ENCODE results near the gene CYP21A2.
"Not testable (repeated sequence)": the region's sequence is repeated elsewhere in the genome, so short reads cannot be mapped to it uniquely, and the experiment has no call there.

Gene CYP21A2

DNA sequence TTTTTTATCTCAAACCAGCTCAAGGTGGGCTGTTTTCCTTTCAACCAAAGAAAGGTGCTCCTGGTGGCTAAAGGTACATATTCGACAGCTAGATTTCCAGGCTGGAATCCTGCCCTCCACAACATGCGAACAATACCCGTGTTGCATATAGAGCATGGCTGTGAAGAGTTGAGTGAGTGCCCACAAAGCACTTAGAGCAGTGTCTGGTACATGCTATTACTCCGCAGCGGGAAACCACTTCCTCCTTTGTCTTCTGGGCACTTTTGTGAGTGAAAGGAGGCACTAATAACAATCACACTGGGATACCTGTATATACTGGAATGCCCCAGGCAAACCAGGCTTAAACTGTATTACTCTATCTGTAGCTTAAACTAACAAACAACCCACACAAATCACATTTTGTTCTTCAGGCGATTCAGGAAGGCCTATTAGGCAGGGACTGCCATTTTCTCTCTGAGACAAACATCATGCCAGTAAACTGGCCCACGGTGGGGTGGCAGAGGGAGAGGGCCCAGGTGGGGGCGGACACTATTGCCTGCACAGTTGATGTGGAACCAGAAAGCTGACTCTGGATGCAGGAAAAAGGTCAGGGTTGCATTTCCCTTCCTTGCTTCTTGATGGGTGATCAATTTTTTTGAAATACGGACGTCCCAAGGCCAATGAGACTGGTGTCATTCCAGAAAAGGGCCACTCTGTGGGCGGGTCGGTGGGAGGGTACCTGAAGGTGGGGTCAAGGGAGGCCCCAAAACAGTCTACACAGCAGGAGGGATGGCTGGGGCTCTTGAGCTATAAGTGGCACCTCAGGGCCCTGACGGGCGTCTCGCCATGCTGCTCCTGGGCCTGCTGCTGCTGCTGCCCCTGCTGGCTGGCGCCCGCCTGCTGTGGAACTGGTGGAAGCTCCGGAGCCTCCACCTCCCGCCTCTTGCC, at the start of gene CYP21A2:
CYP21A2 (plus strand) TSS at position 818 of the 927 bp plus-strand sequence; CDS start at position 826, 8 bp downstream.
- not testable (repeated sequence) for H3K4me3 ChIP-seq (ENCODE audit: low read length); DNase-seq (ENCODE audit: low read depth)

DNA sequence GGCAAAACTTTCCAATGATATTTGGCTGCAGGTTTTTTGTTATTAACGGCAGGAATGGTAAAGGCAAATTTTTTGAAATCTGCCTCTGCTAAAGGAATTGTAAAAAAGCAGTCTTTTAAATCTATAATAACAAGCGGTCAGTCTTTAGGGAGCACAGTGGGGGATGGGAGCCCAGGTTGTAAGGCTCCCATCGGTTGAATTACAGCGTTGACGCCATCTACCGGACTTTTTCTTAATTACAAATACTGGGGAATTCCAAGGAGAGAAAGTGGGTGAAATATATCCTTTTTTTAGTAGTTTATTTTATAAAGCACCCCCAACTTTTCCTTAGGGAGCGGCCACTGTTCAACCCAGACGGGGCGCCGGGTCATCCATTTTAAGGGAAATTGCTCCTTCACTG, 48.9 kb upstream of the CYP21A2 start:
- DNase-seq (ENCODE audit: low read depth); H3K4me3 ChIP-seq (ENCODE audit: low read length): not testable (repeated sequence)

DNA sequence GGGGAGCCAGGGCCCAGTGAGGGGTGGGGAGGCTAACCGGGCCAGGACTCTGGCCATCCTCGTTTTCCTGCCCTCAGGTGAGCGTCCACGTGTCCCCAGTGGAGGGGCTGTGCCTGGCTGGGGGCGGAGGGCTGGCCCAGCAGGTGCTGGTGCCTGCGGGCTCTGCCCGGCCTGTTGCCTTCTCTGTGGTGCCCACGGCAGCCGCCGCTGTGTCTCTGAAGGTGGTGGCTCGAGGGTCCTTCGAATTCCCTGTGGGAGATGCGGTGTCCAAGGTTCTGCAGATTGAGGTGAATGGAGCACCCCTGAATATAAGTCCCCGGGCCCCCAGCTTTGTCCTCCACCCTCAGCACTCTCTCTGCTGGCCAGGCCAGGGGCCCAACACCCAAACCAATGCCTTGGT, 43.8 kb upstream of the CYP21A2 start:
- not testable (repeated sequence) for H3K4me3 ChIP-seq (ENCODE audit: low read length); DNase-seq (ENCODE audit: low read depth)

DNA sequence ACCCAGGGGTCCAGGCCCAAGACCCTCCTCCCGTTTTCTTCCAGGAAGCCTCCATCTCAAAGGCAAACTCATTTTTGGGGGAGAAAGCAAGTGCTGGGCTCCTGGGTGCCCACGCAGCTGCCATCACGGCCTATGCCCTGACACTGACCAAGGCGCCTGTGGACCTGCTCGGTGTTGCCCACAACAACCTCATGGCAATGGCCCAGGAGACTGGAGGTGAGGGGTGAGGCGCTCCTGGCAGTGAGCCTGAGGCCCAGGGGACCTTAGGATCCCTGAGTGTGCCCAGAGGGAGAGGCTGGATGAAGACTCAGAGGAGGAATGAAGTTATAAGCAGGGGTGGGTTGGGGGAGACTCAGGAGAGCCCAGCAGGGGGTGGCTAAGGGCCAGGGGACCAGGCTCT, 41.8 kb upstream of the CYP21A2 start:
- not testable (repeated sequence) for DNase-seq (ENCODE audit: low read depth); H3K4me3 ChIP-seq (ENCODE audit: low read length)

DNA sequence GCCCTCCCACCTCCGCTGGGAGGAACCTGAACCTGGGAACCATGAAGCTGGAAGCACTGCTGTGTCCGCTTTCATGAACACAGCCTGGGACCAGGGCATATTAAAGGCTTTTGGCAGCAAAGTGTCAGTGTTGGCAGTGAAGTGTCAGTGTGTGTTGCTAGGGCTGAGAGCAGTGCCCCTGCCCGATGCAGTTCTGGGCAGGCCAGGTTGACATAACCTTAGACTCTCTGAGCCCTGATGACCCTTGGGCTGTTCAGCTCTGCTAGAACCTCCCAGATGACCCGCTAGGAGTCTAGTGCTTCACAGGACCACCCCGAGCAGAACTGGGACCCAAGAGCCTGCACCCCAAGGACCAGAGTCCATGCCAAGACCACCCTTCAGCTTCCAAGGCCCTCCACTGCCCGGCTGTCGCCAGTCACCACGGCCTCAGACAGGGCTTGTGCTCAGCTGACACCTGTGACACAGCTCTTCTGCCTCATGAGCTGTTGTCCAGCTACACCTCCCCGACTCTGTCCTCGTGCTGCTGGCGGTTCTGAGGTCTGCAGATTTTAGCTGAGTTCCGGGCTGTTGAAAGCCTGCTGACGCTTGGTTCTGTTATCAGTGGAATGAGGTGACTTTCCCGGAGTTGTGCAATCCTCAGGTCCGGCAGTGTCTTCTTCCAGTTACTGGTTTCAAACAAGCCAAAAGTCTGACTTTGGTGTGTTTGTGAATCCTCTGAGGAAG, 35.5 kb upstream of the CYP21A2 start:
- not testable (repeated sequence) for DNase-seq (ENCODE audit: low read depth); H3K4me3 ChIP-seq (ENCODE audit: low read length)

DNA sequence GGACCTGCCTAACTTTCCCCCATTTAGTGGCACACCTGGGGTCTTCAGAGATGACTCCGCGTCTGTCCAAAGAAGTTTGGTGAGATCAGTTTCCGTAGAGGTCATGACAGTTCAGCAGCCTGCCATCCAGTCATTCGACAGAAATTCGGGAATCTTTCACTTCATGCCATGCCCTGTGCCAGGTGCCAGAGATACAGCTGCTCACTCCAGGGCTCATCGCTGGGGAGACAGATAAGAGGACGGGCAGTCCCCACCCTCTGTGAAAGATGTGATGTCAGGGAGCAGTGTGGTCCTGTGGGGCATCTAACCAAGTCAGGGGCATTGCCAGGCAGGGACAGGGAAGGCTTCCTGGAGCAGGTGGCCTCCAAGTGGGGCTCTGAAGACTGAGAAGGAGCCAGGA, 34.9 kb upstream of the CYP21A2 start:
- DNase-seq (ENCODE audit: low read depth); H3K4me3 ChIP-seq (ENCODE audit: low read length): not testable (repeated sequence)

DNA sequence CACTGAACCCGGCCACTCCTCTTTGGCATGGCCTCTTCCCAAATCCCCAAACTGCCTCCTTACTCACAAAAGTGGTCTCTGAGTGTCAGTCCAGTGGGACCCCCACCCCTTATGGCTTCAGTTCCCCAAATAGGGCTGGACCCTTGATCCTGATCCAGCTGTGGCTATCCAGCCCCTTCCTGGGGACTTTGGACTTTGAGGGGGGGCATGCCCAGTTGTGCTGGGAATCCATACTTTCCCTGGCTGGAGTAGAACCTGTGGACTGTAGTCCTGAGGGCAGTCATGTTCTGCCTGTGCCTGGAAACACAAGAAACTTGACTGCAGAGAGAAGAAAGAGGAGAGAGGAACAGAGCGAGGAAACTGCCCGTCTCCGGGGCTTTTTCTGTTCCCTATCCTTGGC, 33.8 kb upstream of the CYP21A2 start:
- not testable (repeated sequence) for DNase-seq (ENCODE audit: low read depth); H3K4me3 ChIP-seq (ENCODE audit: low read length)

DNA sequence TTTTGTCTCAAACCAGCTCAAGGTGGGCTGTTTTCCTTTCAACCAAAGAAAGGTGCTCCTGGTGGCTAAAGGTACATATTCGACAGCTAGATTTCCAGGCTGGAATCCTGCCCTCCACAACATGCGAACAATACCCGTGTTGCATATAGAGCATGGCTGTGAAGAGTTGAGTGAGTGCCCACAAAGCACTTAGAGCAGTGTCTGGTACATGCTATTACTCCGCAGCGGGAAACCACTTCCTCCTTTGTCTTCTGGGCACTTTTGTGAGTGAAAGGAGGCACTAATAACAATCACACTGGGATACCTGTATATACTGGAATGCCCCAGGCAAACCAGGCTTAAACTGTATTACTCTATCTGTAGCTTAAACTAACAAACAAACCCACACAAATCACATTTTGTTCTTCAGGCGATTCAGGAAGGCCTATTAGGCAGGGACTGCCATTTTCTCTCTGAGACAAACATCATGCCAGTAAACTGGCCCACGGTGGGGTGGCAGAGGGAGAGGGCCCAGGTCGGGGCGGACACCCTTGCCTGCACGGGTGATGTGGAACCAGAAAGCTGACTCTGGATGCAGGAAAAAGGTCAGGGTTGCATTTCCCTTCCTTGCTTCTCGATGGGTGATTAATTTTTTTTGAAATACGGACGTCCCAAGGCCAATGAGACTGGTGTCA, 33.2 kb upstream of the CYP21A2 start:
- H3K4me3 ChIP-seq (ENCODE audit: low read length); DNase-seq (ENCODE audit: low read depth): not testable (repeated sequence)

DNA sequence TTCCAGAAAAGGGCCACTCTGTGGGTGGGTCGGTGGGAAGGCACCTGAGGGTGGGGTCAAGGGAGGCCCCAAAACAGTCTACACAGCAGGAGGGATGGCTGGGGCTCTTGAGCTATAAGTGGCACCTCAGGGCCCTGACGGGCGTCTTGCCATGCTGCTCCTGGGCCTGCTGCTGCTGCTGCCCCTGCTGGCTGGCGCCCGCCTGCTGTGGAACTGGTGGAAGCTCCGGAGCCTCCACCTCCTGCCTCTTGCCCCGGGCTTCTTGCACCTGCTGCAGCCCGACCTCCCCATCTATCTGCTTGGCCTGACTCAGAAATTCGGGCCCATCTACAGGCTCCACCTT, 32.7 kb upstream of the CYP21A2 start:
- not testable (repeated sequence) for DNase-seq (ENCODE audit: low read depth); H3K4me3 ChIP-seq (ENCODE audit: low read length)

DNA sequence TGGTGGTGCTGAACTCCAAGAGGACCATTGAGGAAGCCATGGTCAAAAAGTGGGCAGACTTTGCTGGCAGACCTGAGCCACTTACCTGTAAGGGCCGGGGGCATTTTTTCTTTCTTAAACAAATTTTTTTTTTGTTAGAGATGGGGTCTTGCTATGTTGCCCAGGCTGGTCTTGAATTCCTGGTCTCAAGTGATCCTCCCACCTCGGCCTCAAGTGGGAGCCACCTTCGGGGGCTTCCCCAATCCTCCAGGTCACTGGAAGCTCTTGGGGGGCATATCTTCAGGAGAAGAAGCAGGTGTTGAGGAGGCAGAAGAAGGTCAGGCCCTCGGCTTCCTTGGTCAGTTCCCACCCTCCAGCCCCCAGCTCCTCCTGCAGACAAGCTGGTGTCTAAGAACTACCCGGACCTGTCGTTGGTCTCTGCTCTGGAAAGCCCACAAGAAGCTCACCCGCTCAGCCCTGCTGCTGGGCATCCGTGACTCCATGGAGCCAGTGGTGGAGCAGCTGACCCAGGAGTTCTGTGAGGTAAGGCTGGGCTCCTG, 32.2 kb upstream of the CYP21A2 start:
- DNase-seq (ENCODE audit: low read depth); H3K4me3 ChIP-seq (ENCODE audit: low read length): not testable (repeated sequence)

DNA sequence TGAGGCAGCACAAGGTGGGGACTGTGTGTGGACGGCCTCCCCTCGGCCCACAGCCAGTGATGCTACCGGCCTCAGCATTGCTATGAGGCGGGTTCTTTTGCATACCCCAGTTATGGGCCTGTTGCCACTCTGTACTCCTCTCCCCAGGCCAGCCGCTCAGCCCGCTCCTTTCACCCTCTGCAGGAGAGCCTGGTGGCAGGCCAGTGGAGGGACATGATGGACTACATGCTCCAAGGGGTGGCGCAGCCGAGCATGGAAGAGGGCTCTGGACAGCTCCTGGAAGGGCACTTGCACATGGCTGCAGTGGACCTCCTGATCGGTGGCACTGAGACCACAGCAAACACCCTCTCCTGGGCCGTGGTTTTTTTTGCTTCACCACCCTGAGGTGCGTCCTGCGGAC, 31.1 kb upstream of the CYP21A2 start:
- not testable (repeated sequence) for H3K4me3 ChIP-seq (ENCODE audit: low read length); DNase-seq (ENCODE audit: low read depth)

DNA sequence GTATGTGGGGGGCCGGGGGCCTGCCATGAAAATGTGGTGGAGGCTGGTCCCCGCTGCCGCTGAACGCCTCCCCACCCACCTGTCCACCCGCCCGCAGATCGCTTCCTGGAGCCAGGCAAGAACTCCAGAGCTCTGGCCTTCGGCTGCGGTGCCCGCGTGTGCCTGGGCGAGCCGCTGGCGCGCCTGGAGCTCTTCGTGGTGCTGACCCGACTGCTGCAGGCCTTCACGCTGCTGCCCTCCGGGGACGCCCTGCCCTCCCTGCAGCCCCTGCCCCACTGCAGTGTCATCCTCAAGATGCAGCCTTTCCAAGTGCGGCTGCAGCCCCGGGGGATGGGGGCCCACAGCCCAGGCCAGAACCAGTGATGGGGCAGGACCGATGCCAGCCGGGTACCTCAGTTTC, 30.2 kb upstream of the CYP21A2 start:
- not testable (repeated sequence) for DNase-seq (ENCODE audit: low read depth)

DNA sequence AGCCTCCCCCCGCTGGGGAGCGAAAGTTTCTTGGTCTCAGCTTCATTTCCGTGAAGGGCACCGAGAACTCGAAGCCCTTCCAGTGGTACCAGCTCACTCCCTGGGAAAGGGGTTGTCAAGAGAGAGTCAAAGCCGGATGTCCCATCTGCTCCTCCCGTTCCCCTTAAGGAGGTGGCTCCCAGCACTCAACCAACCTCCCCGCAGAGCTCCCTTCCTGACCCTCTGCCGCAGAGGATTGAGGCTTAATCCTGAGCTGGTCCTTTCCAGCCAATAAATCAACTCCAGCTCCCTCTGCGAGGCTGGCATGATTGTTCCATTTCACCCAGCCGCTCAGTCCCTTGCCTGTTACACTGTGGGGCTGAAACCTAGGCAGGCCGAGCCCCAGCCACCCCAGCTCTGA, 29.6 kb upstream of the CYP21A2 start:
- H3K4me3 ChIP-seq (ENCODE audit: low read length); DNase-seq (ENCODE audit: low read depth): not testable (repeated sequence)

More for the DNA sequence above, 30.2 kb upstream of the CYP21A2 start:
- H3K4me3 ChIP-seq (ENCODE audit: low read length), result not testable (repeated sequence)

DNA sequence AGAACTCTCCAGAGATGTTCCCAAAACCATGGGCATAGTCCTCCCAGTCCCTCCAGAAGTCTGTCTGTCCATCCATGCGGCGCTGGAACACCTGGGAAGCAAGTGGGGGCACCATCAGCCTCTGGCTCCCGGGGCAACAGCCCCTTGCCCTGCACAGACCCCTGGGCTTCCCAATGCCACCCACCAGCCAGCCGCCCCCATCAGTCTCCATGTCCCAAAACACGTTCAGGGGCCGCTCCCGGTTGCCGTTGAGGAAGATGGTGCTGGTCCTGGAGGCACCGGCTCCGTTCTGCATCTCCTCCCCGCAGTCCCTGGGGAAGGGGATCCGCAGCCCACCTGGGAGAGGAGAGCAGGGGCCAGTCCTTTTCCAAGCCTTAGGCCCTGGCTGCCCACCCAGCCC, 28.7 kb upstream of the CYP21A2 start:
- not testable (repeated sequence) for DNase-seq (ENCODE audit: low read depth); H3K4me3 ChIP-seq (ENCODE audit: low read length)

DNA sequence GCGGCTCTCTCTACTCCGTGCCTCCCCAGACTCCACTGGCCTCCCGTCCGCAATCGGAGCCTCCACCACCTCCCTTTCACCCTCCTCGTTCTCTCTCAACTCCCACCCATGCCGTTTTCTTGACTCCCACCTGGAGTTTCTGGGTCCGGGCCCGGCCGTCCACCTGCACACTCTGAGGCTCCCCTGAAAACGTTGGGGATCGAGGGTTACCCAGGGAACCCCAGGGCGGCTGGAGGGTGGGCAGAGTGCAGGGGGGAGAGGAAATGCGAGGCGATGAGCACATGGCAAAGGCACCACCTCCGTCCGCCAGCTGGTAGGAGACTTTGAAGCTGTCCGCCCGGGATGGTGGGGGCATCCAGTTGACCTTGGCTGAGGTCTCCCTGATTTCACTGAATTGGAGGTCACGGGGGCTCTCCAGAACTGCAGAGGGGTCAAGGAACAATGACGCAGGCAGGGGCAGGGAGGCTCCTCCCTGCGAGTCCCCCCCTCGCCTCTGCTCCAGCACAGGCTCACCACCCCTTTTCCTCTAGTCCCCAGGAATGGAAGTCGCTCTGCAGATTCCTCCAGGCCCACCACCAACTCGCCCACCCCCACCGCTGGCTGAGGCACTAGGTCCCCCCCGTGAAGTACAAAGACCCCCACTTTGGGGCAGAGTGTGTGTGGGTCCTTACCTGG, 27.2 kb upstream of the CYP21A2 start:
- H3K4me3 ChIP-seq (ENCODE audit: low read length); DNase-seq (ENCODE audit: low read depth): not testable (repeated sequence)

DNA sequence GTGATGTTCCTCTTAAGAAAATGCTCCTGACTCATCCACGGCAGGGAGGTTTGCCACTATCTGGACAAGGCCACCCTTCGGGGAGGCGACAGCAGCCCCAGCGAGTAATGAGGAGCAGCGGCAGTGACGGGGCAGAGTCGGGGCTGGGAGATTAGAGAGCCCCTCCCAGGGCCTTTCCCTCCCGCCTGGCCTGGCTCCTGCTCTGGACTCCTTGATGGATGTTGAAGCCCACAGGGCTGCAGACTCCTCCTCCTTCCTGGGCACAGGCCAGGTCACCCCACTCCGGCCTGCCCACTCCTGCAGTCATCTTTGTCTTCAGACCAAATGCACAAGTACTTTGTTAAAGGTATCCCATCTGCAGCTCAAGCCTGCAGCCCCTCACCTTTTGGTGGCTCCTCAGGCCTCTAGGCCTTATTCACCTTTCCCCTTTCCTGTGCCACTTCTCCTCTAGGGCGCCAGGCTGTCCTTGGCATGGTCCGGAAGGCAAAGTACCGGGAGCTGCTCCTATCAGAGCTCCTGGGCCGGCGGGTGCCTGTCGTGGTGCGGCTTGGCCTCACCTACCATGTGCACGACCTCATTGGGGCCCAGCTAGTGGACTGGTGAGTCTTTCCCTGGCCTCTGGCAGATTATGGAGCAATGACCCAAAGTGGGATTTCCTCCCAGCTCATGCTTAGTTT, 25.1 kb upstream of the CYP21A2 start:
- H3K4me3 ChIP-seq (ENCODE audit: low read length); DNase-seq (ENCODE audit: low read depth): not testable (repeated sequence)

DNA sequence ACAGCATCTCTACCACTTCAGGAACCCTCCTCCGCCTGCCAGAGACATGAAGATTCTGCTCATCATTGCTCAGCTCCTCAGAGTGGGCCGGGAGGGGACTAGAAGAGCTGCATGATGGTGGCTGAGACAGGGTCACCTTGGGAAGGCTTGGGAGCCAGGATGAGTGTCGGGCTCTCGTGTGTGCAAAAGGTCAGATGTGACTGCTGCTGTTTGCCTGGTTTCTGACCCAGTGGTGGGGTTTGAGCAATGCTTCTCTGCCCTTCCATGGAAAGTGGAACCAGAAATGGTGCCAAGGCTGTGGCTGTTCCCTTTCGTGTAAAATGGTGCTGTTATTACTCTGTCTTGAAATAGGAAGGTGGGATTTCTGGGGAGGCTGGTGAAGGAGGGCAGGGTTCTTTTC, 24.5 kb upstream of the CYP21A2 start:
- not testable (repeated sequence) for H3K4me3 ChIP-seq (ENCODE audit: low read length); DNase-seq (ENCODE audit: low read depth)

DNA sequence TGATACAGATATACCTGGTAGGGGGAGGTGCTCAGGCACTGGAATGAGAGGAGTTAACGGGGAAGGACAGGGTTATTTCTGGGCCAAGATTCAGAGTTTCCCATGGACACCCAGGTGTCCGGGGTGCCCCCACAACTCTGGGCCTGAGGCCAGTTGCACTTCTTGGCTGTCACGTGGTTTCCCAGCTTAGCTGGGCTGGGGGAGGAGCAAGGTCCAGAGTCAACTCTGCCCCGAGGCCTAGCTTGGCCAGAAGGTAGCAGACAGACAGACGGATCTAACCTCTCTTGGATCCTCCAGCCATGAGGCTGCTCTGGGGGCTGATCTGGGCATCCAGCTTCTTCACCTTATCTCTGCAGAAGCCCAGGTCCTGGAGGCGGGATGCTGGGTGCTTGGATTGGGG, 23.7 kb upstream of the CYP21A2 start, which contains the start of gene C4B:
C4B (plus strand) TSS at position 249 of the 400 bp plus-strand sequence; CDS start at position 300, 51 bp downstream.
- not testable (repeated sequence) for DNase-seq (ENCODE audit: low read depth); H3K4me3 ChIP-seq (ENCODE audit: low read length)

DNA sequence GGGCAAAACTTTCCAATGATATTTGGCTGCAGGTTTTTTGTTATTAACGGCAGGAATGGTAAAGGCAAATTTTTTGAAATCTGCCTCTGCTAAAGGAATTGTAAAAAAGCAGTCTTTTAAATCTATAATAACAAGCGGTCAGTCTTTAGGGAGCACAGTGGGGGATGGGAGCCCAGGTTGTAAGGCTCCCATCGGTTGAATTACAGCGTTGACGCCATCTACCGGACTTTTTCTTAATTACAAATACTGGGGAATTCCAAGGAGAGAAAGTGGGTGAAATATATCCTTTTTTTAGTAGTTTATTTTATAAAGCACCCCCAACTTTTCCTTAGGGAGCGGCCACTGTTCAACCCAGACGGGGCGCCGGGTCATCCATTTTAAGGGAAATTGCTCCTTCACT, 16.1 kb upstream of the CYP21A2 start:
- not testable (repeated sequence) for H3K4me3 ChIP-seq (ENCODE audit: low read length); DNase-seq (ENCODE audit: low read depth)

Data from retinal pigment epithelial cell (primary cell).